ENCODE results near the gene NNT. TPM values are rescaled to one million over a fixed set of nuclear protein-coding genes. Genes with fewer than 3 reads are reported as not detected.
A peak's percentile ranks its signal among the peaks of the same experiment; 100 is the strongest.

NNT gene
- total and polyA plus RNA-seq, 2 of the 8 experiments (the other 6 are each of a cell fraction or from before 2014, with no cell fraction given) = 11.0 to 22.2 TPM

- peak overlapping the region in 3 of 4 experiments; percentile 64 to 82 (median 67); a peak in 5 of 8 replicates for H3K4me3 ChIP-seq (ENCODE audit: extremely low read depth in 1 of 4, insufficient read depth in 2 of 4, low read depth in 3 of 4, low read length in 4 of 4)
- no peak overlapping the region for H3K56ac ChIP-seq (replicated peaks; ENCODE audit: insufficient read length, low read depth, low read length)
- CTCF ChIA-PET (ENCODE audit: partially characterized antibody) = no interaction called here
- H4K5ac ChIP-seq (ENCODE audit: insufficient read length, low read depth, low read length) = no peak overlapping the region
- no peaks in the 10 kb centered on the region for H3K9me3 ChIP-seq (ENCODE audit: insufficient read depth in 2 of 2, low read depth in 1 of 2, low read length in 1 of 2)
- no peak overlapping the region for H2BK5ac ChIP-seq (ENCODE audit: low read depth, low read length)
- H2BK120ac ChIP-seq (replicated peaks; ENCODE audit: low read depth, low read length) = no peak overlapping the region
- no peak overlapping the region for H2BK15ac ChIP-seq (ENCODE audit: low read length)
- WGBS, 2 experiments (ENCODE audit: extremely low coverage in 1 of 2, insufficient coverage in 1 of 2, insufficient read length in 1 of 2, insufficient replicate concordance in 2 of 2, low coverage in 1 of 2, low lambda C conversion rate in 2 of 2, missing lambda C conversion rate in 1 of 2) = 72% methylated on average over 8 of the region's 8 CpGs; no CpG with 5 or more reads in 1 of the 2 experiments
- H3K18ac ChIP-seq (ENCODE audit: extremely low read depth, low read length) = no peak overlapping the region
- H3K9ac ChIP-seq (replicated peaks in 1 of 4; ENCODE audit: extremely low read depth in 1 of 4, low read depth in 3 of 4, low read length in 3 of 4) = no peak overlapping the region
- peak overlapping the region; percentile 98 to 99 for H3K4me2 ChIP-seq (ENCODE audit: insufficient read depth in 1 of 2, low read depth in 2 of 2, low read length in 2 of 2)
- H4K8ac ChIP-seq (ENCODE audit: extremely low read depth, insufficient read depth, low read length) = no peak overlapping the region
- peaks cover 5 to 9% (median 7%) of the 10 kb centered on the region in 4 experiments; a peak in 6 of 7 replicates for H3K4me1 ChIP-seq (replicated peaks in 1 of 4; ENCODE audit: control insufficient read depth in 3 of 4, insufficient read depth in 4 of 4, low read length in 3 of 4)
- H3K14ac ChIP-seq (ENCODE audit: insufficient read length) = no peak overlapping the region
- TF ChIP-seq EP300 (IDR thresholded peaks at IDR 0.05; ENCODE audit: borderline replicate concordance in 1 of 2, low read depth in 2 of 2, low read length in 2 of 2) (no peak), SUZ12 (IDR thresholded peaks at IDR 0.05; ENCODE audit: low read length) (no peak), RXRA (IDR thresholded peaks at IDR 0.05; ENCODE audit: insufficient read depth, low read depth, low read length) (no peak), SIX5 (IDR thresholded peaks at IDR 0.05; ENCODE audit: low read depth, low read length) (no peak), TCF12 (IDR thresholded peaks at IDR 0.05; ENCODE audit: low read depth, low read length) (no peak), USF2 (IDR thresholded peaks at IDR 0.05; ENCODE audit: low read length) (no peak), SIN3A (conservative IDR thresholded peaks at IDR 0.05 in 1 of 2, IDR thresholded peaks at IDR 0.05 in 1 of 2; ENCODE audit: low read depth in 1 of 2, low read length in 2 of 2) (no peak), ZNF274 (IDR thresholded peaks at IDR 0.05; ENCODE audit: borderline replicate concordance, extremely low read depth, low read length) (no peak), NRF1 (IDR thresholded peaks at IDR 0.05; ENCODE audit: low read depth, low read length) (no peak), CBX8 (IDR thresholded peaks at IDR 0.05; ENCODE audit: borderline replicate concordance, low read depth, low read length) (no peak), SIRT6 (IDR thresholded peaks at IDR 0.05; ENCODE audit: low read length) (no peak)
- no peak overlapping the region for H4K91ac ChIP-seq (replicated peaks; ENCODE audit: insufficient read length, low read length)
- H3K79me2 ChIP-seq (ENCODE audit: control insufficient read depth in 1 of 2, insufficient read depth in 2 of 2, low read length in 2 of 2) = no peaks in the 10 kb centered on the region
- H3K23ac ChIP-seq (ENCODE audit: insufficient read length) = no peak overlapping the region
- no peak overlapping the region for H2AFZ ChIP-seq (ENCODE audit: low read length)
- peaks cover 10% of the 10 kb centered on the region for H3K23me2 ChIP-seq (ENCODE audit: low read depth, low read length)
- no peak overlapping the region for H2AK5ac ChIP-seq (ENCODE audit: low read depth, low read length)
- no peak overlapping the region for H3K4ac ChIP-seq (replicated peaks; ENCODE audit: insufficient read length, low read depth, low read length)
- no peak overlapping the region for H3K27ac ChIP-seq (ENCODE audit: low read depth, low read length)
- H4K20me1 ChIP-seq (replicated peaks in 1 of 2; ENCODE audit: control insufficient read depth in 1 of 2, insufficient read depth in 2 of 2, low read length in 2 of 2) = no peaks in the 10 kb centered on the region
- DNase-seq (ENCODE audit: low read depth in 1 of 2, low spot score in 2 of 2) (no peak), FAIRE-seq (no peak)
- H3K79me1 ChIP-seq (ENCODE audit: low read depth, low read length) = no peaks in the 10 kb centered on the region
- no peak overlapping the region for H2BK20ac ChIP-seq (ENCODE audit: low read length)
- H3K36me3 ChIP-seq (ENCODE audit: control insufficient read depth in 2 of 4, insufficient read depth in 4 of 4, low read length in 3 of 4) = no peaks in the 10 kb centered on the region; a peak in 1 of 8 replicates
- POLR2A ChIA-PET (ENCODE audit: partially characterized antibody) = interaction anchor here (1.1 to 2.7 kb wide), 6 partner anchors 24 to 87 kb away, joined by 3 to 9 read pairs (median 4); partner anchors contain the start of gene C5orf34
- no peak overlapping the region for H2BK12ac ChIP-seq (ENCODE audit: low read depth, low read length)
- H3K27me3 ChIP-seq (replicated peaks in 1 of 4; ENCODE audit: control insufficient read depth in 3 of 4, extremely low read depth in 1 of 4, insufficient read depth in 3 of 4, low read length in 3 of 4) = peaks cover 0 to 6% (median 0%) of the 10 kb centered on the region in 4 experiments; a peak in 3 of 7 replicates
Measured at GRCh38 chr5:43601454-43602260, 1.3 kb upstream of the NNT start.
